ENCODE measurements around the gene CTBP2. TPM values are rescaled to one million over a fixed set of nuclear protein-coding genes. Genes with fewer than 3 reads are reported as not detected.

The CTBP2 gene
- total RNA-seq, 1 donor from 2014 or later, result 55.2 TPM

DNA sequence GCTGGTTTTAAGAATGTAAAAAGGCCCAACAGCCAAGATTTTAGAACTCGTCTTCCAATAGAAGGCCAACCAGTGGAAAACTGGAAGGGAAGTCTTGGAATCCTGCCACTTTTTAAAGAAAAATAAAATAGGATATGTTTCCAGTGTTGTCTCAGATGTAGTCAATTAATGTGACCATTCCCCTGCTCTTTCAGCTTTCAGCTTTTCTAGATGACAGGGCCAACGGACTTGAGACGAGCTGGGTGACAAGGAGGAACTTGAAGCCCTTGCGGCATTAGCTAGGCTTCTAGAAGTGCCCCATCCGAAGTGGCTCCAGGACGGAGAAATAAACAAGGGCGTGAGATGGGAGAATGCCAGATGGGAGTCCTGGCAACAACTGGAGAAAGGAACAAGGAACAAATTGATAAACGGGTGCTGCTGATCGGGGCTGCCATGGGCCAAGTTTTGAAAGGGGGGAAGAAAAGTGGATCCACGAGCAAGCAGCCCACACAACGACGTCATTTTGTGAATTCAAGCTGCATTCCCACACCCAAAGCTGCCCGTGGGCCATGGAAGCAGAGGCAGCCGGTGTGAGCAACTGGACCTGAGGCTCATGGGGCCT, 42.3 kb downstream of the CTBP2 start:
- peaks cover 30% of the 10 kb centered on the region for H3K36me3 Mint-ChIP-seq
- H3K4me1 ChIP-seq, result no peaks in the 10 kb centered on the region
- H3K9me3 Mint-ChIP-seq, result no peaks in the 10 kb centered on the region
- H3K27me3 ChIP-seq, result no peaks in the 10 kb centered on the region
- peaks cover 26% of the 10 kb centered on the region for H3K4me1 Mint-ChIP-seq
- peaks cover 7% of the 10 kb centered on the region for H3K27me3 Mint-ChIP-seq (ENCODE audit: insufficient read depth, low read depth)
- H4K20me1 ChIP-seq (ENCODE audit: low read depth), result peaks cover 100% of the 10 kb centered on the region
- no peak overlapping the region for H3K9ac ChIP-seq
- no peak overlapping the region for H3K4me3 ChIP-seq
- no peaks in the 10 kb centered on the region for H3K36me3 ChIP-seq
- no peak overlapping the region for H3K27ac ChIP-seq
- TF ChIP-seq CTCF (IDR thresholded peaks at IDR 0.05) (no peak), EZH2phosphoT487 (IDR thresholded peaks at IDR 0.05) (no peak), EZH2 (IDR thresholded peaks at IDR 0.05) (no peak)
- no peak overlapping the region for H3K4me2 ChIP-seq
- DNase-seq (ENCODE audit: low spot score), result no peak
- no peak overlapping the region for H2AFZ ChIP-seq (replicated peaks)
- no peaks in the 10 kb centered on the region for H3K9me3 ChIP-seq (ENCODE audit: low read depth)
- peak overlapping the region; percentile 5 for H3K27ac Mint-ChIP-seq
- peaks cover 100% of the 10 kb centered on the region for H3K79me2 ChIP-seq (ENCODE audit: low read depth)
- H3K4me3 Mint-ChIP-seq, result no peak overlapping the region
- H3F3A ChIP-seq (ENCODE audit: low read depth), result no peaks in the 10 kb centered on the region

DNA sequence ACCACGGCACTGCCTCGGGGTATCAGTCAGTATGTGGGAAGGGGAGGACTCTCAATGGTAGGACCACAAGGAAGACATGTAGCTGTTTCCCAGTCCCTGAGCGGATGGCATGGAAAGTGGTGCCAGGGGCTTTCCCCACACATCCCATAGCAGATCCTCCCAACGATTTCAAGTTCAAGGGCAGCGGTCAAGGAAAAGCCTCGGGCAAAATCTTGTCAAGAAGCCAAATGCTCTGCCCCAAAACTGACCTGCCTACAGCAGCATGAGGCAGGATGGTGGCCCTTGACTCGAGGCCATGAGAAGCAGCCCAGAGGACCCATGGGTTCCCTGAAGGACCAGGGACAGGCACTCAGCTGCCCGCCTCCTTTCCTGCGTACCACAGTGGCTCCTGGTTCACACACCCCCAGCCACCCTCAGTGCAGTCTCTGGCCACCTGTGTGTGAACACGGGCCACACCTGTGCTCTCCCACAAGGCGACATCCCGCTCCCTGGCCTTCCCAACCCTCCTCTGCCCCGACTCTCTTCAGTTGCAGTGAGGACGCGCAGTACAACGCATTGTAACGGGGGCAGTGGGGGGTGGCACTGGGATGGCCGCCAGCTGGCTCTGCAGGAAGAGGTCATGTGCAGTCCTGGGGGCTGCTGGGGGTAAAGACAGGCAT, 43.6 kb downstream of the CTBP2 start:
- Histone ChIP-seq H3F3A (ENCODE audit: low read depth) (no peaks in the 10 kb centered on the region), H2AFZ (replicated peaks) (no peak overlapping the region), H3K9ac (no peak overlapping the region), H3K27ac (no peak overlapping the region), H3K4me1 (no peaks in the 10 kb centered on the region), H3K27me3 (no peaks in the 10 kb centered on the region), H3K36me3 (no peaks in the 10 kb centered on the region), H4K20me1 (ENCODE audit: low read depth) (peaks cover 100% of the 10 kb centered on the region), H3K4me3 (no peak overlapping the region), H3K79me2 (ENCODE audit: low read depth) (peaks cover 100% of the 10 kb centered on the region), H3K9me3 (ENCODE audit: low read depth) (no peaks in the 10 kb centered on the region), H3K4me2 (no peak overlapping the region)
- Mint-ChIP-seq H3K27me3 (ENCODE audit: insufficient read depth, low read depth) (peaks cover 7% of the 10 kb centered on the region), H3K36me3 (peaks cover 22% of the 10 kb centered on the region), H3K27ac (peak overlapping the region; percentile 42), H3K4me3 (no peak overlapping the region), H3K4me1 (peaks cover 28% of the 10 kb centered on the region), H3K9me3 (no peaks in the 10 kb centered on the region)
- DNase-seq (ENCODE audit: low spot score), result no peak
- TF ChIP-seq EZH2phosphoT487 (IDR thresholded peaks at IDR 0.05) (no peak), EZH2 (IDR thresholded peaks at IDR 0.05) (no peak)

- H3K9me3 Mint-ChIP-seq, result no peaks in the 10 kb centered on the region
- H3K4me1 ChIP-seq, result no peaks in the 10 kb centered on the region
Observed at GRCh38 chr10:125116041-125116649, 44.2 kb downstream of the CTBP2 start.

More at GRCh38 chr10:125116041-125116649, 44.2 kb downstream of the CTBP2 start:
- DNase-seq (ENCODE audit: low spot score), result no peak
- Histone ChIP-seq H3K36me3 (no peaks in the 10 kb centered on the region), H3F3A (ENCODE audit: low read depth) (no peaks in the 10 kb centered on the region), H3K27me3 (no peaks in the 10 kb centered on the region), H3K27ac (no peak overlapping the region), H4K20me1 (ENCODE audit: low read depth) (peaks cover 100% of the 10 kb centered on the region), H3K9me3 (ENCODE audit: low read depth) (no peaks in the 10 kb centered on the region), H3K9ac (no peak overlapping the region), H3K4me3 (no peak overlapping the region), H3K4me2 (no peak overlapping the region), H3K79me2 (ENCODE audit: low read depth) (peaks cover 100% of the 10 kb centered on the region), H2AFZ (replicated peaks) (no peak overlapping the region)
- Mint-ChIP-seq H3K27me3 (ENCODE audit: insufficient read depth, low read depth) (peaks cover 7% of the 10 kb centered on the region), H3K4me1 (peaks cover 32% of the 10 kb centered on the region), H3K27ac (no peak overlapping the region), H3K4me3 (no peak overlapping the region), H3K36me3 (peaks cover 22% of the 10 kb centered on the region)
- TF ChIP-seq EZH2phosphoT487 (IDR thresholded peaks at IDR 0.05) (no peak), CTCF (IDR thresholded peaks at IDR 0.05) (no peak), EZH2 (IDR thresholded peaks at IDR 0.05) (no peak)

All from neural progenitor cell (in vitro differentiated cells).